Ovary (tissue), 3 donors: ENCODE results near the gene ZNF646.

Experiments
- CTCF ChIP-seq, 3 donors: fragments of 450-650 bp in 2 of 3; fragments of 200-600 bp in 1 of 3; IDR thresholded peaks; one replicate each; pipeline versions ENCODE4 v1.5.1 to v1.8.0; 2016 to 2022; ENCODE audit warnings: antibody characterized with exemption in 3 of 3, mild to moderate bottlenecking in 1 of 3
- POLR2A ChIP-seq: fragments of 450-650 bp; IDR thresholded peaks from one replicate; pipeline ENCODE4 v1.6.1; 2017; ENCODE audit warnings: antibody characterized with exemption, mild to moderate bottlenecking, moderate library complexity
- donor health status: DM: no; HTN: no; CAD: no.

- TF ChIP-seq CTCF (IDR thresholded peaks at IDR 0.05) (no peak), POLR2A (no peak)
Observed at GRCh38 chr16:31063495-31063842, 10.8 kb upstream of the ZNF646 start.
